ENCODE results near the gene LENG8. TPM values are rescaled to one million over a fixed set of nuclear protein-coding genes. Genes with fewer than 3 reads are reported as not detected.
"Not testable (repeated sequence)": the region's sequence is repeated elsewhere in the genome, so short reads cannot be mapped to it uniquely, and the experiment has no call there.

LENG8 gene
- polyA plus RNA-seq, 4 donors = 74.5 to 284 (median 154) TPM

DNA sequence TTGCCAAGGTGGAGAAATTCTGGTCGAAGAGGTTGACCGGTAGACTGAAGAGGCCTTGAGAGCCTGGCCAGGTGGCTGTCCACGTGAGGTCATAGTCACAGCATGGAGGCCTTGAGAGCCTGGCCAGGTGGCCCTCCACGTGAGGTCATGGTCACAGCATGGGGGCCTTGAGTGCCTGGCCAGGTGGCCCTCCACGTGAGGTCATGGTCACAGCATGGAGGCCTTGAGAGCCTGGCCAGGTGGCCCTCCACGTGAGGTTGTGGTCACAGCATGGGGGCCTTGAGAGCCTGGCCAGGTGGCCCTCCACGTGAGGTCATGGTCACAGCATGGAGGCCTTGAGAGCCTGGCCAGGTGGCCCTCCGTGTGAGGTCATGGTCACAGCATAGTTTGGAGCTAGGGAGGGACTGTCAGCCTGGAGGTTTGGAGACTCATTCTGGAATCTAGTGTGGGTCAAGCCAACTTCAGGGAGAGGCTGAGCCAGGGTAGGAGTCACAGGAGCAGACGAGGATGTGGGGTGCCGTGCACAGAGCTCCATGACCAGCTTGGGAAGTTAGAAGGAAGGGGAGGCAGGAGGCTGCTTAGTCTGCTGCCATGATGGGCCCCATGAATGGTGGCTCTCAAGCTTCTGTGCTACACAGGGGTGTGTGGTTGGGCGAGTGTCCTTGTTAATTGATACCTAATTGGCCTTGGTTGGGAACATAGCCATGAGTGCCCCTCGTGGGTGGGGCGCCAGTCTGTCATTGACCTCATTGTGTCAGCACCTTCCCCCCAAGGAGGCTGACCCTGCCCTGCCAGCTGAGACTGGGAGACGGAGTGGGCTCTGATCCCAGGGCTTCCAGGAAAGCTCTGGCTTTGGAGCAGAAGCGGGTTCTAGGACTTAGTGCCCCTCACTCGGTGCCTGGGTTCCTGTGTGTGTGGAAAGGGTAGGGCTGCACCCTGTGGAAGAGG lies 10.6 kb downstream of the LENG8 start:
- no peak for DNase-seq (ENCODE audit: low read depth in 4 of 4, low spot score in 2 of 4)

DNA sequence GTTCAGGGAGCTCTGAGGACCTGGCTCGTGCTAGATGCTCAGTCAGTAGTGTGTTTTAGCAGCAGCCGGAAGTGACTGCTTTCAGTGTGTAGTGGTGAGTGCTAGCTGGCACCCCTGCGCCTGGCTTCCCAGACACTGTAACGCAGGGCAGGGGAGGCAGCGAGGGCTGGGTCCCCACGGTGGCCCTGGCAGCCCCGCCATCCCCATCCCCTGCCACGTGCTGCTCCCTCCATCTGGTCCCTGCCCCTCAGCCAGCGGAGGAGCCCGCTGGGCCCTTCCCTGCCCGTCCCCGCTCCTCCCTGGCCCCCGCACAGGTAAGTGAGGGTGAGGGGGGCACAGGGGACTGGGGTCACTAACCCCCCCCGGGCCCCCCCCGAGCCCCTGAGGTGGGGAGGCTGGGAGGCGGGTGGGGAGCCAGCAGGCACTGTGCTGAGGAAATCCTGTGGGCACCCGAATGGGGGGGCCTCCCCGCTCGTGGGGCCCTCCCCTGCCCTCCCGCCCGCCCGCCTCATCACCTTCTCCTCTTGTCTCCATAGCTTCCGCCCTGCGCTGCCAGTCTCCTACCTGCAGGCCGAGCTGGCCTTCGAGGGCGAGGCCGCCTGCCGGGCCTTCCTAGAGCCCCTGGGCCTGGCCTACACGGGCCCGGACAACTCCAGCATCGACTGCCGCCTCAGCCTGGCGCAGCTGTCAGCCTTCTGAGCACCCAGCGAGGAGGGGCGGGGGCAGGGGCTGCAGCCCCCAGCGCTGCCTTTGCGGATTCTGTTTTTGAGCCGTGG lies 11.4 kb downstream of the LENG8 start:
- no peak for DNase-seq (ENCODE audit: low read depth in 4 of 4, low spot score in 2 of 4)

- no peak for DNase-seq (ENCODE audit: low read depth in 4 of 4, low spot score in 2 of 4)
Observed at GRCh38 chr19:54461210-54461609, 12.2 kb downstream of the LENG8 start.

DNA sequence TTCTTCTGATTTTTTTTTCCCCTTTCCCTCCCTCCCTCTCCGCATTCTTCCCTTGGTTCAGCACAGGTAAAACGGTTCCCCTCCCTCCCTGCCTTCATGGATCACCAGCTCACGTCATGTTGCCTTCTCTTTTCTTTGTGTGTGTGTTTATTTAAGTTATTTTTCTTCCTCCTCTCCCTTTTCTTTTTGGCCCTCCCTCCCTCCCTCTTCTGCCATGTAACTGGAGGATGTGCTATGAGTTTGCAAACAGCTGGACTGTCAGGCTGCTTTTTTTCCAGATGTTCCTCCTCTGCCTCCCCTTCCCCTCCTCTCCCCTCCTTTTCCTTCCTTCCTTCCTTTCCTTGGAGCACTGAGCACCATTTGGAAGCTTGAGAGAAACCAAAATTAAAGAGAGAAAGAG lies 12.6 kb downstream of the LENG8 start:
- no peak for DNase-seq (ENCODE audit: low read depth in 4 of 4, low spot score in 2 of 4)

DNA sequence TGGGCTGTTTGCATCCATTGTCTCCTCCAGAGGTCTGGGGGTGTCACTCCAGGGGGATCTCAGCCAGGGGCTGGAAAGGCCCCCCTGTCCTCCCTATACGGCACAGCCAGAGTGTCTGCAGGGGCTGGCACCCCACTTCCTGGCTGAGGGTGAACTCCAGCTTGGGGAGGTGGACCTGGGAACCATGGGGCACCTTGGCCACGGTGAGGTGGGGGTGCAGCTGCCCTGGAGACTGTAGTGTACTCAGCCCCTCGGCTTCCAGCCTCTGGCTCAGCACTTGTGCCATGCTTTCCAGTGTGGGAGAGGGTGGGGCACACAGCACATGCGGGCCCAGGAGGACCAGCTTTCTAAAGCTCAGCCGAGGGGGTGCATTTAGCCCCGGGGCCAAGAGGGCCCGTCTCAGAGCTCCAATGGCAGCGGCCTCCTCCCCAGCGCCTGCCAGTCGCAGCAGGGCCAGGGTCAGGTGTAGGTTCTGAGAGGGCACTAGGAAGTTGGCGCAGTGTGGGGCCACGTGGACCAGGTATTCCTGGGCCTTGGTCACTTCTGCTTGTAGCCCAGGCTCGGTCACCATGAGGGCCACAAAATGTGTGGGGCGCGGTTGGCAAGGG lies 13.2 kb downstream of the LENG8 start:
- no peak for DNase-seq (ENCODE audit: low read depth in 4 of 4, low spot score in 2 of 4)

- no peak for DNase-seq (ENCODE audit: low read depth in 4 of 4, low spot score in 2 of 4)
Observed at GRCh38 chr19:54462655-54463530, 13.9 kb downstream of the LENG8 start.

DNA sequence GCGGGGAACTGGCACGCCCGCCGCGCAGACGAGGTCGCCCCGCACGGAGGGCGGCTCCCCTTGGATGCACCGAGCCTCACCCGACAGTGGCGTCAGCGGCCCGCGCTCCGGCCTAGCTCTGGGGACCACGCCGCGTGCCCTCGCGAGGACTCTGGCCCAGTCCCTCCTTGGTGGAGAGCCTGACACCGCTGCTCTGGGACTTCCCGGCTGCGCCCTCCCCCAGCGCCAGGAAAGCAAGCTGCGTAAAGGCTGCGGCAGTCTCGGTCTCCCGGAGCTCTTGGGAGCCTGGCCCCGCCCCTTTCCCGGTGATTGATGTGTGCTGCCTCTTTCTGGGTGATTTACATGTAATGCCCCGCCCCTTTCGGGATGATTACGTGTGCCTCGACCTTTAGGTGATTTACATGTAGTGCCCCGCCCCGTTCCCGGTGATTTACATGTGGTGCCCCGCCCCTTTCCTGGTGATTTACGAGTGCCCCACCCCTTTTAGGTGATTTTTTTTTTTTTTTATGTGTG lies 14.6 kb downstream of the LENG8 start, which contains the start of gene LENG9:
LENG9 (minus strand) TSS at position 248 of the 513 bp plus-strand sequence. CDS start 252 bp downstream, outside the sequence.
- DNase-seq (ENCODE audit: low read depth in 4 of 4, low spot score in 2 of 4) = peak in 2 of 4 donors; percentile 85 to 89

DNA sequence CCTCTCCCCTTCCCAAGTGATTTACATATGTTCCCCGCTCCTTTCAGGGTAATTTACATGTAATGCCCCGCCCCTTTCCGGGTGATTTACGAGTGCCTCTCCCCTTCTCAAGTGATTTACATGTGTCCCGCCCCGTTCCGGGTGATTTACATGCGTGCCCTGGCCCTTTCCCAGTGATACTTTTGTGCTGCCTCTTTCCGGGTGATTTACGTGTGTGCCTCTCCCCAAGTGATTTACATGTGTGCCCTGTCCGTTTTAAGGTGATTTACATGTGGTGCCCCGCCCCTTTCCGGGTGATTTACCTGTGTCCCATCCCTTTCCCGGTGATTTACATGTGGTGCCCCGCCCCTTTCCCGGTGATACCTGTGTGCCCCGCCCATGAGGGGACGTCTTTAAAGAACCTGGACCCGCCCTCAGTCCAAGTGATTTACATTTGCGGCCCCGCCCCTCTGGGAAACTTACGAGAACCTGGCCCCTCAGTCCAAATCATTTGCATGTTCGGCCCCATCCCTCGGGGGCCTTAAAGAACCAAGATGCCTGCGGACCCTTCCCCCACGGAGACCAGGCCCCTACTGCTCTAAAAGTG lies 15.1 kb downstream of the LENG8 start:
- no peak for DNase-seq (ENCODE audit: low read depth in 4 of 4, low spot score in 2 of 4)

- no peak for DNase-seq (ENCODE audit: low read depth in 4 of 4, low spot score in 2 of 4)
Observed at GRCh38 chr19:54464630-54465425, 15.8 kb downstream of the LENG8 start.

- no peak for DNase-seq (ENCODE audit: low read depth in 4 of 4, low spot score in 2 of 4)
Observed at GRCh38 chr19:54465426-54466109, 16.6 kb downstream of the LENG8 start.

- not testable (repeated sequence) for DNase-seq (ENCODE audit: low read depth in 4 of 4, low spot score in 2 of 4)
Observed at GRCh38 chr19:54466110-54466480, 17.1 kb downstream of the LENG8 start.

GRCh38 chr19:54469496-54469934 lies 20.5 kb downstream of the LENG8 start:
- DNase-seq (ENCODE audit: low read depth in 4 of 4, low spot score in 2 of 4) = no peak

DNA sequence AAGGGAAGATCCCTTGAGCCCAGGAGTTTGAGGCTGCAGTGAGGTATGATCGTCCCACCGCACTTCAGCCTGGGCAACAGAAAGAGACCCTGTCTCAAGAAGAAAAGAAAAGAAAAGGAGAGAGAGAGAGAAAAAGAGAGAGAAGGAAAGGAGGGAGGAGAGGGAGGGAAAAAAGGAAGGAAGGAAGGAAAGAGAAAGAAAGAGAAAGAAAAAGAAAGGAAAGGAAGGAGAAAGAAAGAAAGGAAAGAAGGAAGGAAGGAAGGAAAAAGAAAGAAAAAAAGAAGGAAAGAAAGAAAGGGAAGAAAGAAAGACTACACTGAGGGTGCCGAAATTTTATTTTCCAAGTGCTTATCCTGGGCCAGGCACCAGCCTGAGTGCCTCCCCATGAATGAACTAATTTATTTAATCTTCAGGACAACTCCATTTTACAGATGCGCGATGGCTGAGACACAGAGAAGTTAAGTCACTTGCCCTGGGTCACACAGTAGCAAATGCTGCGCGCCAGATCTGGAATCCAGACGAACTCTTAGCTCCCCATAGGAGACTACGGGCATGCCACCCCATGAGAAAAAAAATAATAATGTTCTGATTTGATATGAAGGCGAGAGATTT lies 21.4 kb downstream of the LENG8 start:
- DNase-seq (ENCODE audit: low read depth in 4 of 4, low spot score in 2 of 4) = no peak

DNA sequence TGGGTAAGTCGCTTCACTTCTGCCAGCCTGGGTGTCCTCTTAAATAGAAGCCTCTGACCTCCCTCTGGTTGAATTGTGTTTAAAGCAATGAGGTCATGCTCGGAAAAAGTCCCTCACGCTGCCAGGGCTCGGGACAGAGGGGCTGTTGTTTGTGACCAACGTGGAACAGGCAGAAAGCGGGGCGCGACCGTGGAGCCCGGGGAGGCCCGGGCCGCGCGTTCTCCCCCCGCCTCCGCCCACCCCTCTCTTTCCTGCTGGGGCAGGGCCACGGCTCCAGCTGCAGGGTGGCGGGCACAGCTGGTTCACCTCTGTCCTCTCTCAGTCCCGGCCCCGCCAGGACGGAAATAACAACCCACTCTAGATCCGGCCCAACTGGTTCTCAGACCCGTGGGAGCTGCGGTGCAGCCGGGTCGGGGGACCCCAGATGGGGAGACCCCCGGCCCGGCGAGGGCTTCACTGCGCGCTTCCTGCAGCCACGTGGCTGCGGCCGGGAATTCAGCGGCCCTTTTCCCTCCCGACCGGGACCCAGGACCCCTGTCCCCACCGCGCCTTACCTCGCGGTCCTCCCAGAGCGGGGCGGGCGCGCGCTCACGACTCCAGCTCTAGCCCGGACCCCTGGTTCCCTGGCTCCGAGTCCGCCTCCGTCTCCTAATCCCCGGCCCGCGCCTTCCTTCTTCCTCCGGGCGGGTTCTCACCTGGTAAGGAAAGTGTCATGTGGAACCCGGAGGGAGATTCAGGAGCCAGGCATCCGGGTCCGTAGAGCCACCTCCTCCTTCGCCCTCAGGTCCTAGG lies 22.2 kb downstream of the LENG8 start:
- DNase-seq (ENCODE audit: low read depth in 4 of 4, low spot score in 2 of 4) = no peak

DNA sequence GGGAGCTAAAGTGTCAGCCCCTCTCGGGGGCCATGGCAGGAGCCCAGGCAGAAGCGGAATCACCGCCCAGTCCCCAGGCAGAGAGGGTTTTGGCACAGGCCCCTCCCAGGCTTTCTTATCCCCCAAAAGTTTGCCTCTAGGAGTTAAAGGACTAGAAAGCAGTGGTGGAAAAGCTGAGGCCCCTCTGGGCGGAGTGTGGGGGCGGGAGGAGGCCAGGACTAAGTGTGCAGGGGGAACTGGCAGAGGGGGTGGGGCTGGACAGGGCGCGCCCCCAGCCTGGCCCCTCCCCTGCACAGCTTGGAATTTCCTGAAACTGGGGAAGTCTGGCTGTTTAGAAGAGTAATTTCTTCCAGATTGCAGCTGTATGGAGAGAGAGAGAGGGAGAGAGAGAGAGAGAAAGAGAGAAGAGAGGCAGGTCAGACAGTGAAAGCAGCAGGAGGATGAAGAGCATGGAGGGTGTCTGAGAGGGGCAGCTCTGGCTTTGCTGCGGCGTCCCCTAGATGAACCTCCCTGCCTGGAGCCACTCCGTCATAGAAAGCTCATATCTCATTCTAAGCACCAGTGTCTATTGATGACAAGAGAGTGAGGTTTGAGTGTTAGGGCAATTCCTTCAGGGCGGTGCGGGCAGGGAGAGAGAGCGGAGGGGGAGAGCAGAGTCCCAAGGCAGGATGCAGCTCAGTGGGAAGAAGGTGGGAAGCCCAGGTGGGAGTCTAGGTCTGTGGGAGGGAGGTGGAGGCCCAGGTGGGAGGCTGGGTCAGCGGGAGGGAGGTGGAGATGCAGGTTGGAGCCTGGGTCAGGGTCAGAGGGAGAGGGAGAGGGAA lies 24.3 kb downstream of the LENG8 start, which contains the start of gene CDC42EP5:
CDC42EP5 (minus strand) TSS at position 226 of the 821 bp plus-strand sequence. CDS start 7,749 bp downstream, outside the sequence.
- DNase-seq (ENCODE audit: low read depth in 4 of 4, low spot score in 2 of 4) = peak in 2 of 4 donors; percentile 73 to 75

- no peak for DNase-seq (ENCODE audit: low read depth in 4 of 4, low spot score in 2 of 4)
Observed at GRCh38 chr19:54473892-54474372, 24.9 kb downstream of the LENG8 start.

All from left renal cortex interstitium (tissue), 4 donors.